ENCODE measurements around the gene FPGS. TPM values are rescaled to one million over a fixed set of nuclear protein-coding genes. Genes with fewer than 3 reads are reported as not detected.

The FPGS gene
- total RNA-seq, 1 donor from 2014 or later = 55.4 TPM

- ATAC-seq = no peak
- H3K27me3 ChIP-seq (ENCODE audit: low read depth) = no peaks in the 10 kb centered on the region
- peaks cover 88% of the 10 kb centered on the region for H3K4me1 ChIP-seq
- intact Hi-C loops (cut with DNase I) = no loop called here
- H3K27ac ChIP-seq = peak overlapping the region; percentile 64
- H3K4me3 ChIP-seq = no peak overlapping the region
- no peaks in the 10 kb centered on the region for H3K9me3 ChIP-seq
- no peaks in the 10 kb centered on the region for H3K36me3 ChIP-seq
- TF ChIP-seq, protein P1, sequence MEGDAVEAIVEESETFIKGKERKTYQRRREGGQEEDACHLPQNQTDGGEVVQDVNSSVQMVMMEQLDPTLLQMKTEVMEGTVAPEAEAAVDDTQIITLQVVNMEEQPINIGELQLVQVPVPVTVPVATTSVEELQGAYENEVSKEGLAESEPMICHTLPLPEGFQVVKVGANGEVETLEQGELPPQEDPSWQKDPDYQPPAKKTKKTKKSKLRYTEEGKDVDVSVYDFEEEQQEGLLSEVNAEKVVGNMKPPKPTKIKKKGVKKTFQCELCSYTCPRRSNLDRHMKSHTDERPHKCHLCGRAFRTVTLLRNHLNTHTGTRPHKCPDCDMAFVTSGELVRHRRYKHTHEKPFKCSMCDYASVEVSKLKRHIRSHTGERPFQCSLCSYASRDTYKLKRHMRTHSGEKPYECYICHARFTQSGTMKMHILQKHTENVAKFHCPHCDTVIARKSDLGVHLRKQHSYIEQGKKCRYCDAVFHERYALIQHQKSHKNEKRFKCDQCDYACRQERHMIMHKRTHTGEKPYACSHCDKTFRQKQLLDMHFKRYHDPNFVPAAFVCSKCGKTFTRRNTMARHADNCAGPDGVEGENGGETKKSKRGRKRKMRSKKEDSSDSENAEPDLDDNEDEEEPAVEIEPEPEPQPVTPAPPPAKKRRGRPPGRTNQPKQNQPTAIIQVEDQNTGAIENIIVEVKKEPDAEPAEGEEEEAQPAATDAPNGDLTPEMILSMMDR (IDR thresholded peaks at IDR 0.05) = no peak
- no peak for DNase-seq
Observed at GRCh38 chr9:127858041-127858512, 55.4 kb downstream of the FPGS start.

DNA sequence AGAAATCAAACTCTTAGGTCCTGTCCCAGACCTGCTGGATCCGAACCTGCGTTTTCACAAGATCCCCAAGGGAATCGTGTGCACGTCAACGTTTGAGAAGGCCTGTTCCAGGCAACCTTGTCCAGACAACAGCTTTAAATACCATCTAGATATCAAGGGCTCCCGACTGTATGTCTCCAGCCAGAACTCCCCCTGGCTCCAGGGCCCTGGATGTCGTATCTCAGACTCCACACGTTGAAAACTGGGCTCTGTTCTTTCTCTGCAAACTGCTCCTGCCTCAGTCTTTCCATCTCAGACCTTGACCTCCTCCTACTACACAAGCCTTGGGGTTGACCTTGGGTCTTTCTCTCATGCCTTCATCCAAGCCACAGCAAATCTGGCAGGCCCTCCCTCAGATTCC, 57.6 kb downstream of the FPGS start:
- H3K4me1 ChIP-seq = peaks cover 93% of the 10 kb centered on the region
- peak overlapping the region; percentile 6 for H3K27ac ChIP-seq
- no peak for DNase-seq
- no peaks in the 10 kb centered on the region for H3K27me3 ChIP-seq (ENCODE audit: low read depth)
- TF ChIP-seq, protein P1 (IDR thresholded peaks at IDR 0.05) = no peak
- intact Hi-C loops (cut with DNase I) = no loop called here
- no peaks in the 10 kb centered on the region for H3K9me3 ChIP-seq
- ATAC-seq = no peak
- H3K4me3 ChIP-seq = no peak overlapping the region
- no peaks in the 10 kb centered on the region for H3K36me3 ChIP-seq

GRCh38 chr9:127860779-127861178, 58.1 kb downstream of the FPGS start:
- ATAC-seq (no peak), DNase-seq (no peak)
- TF ChIP-seq, protein P1 (IDR thresholded peaks at IDR 0.05) = no peak
- Histone ChIP-seq H3K36me3 (no peaks in the 10 kb centered on the region), H3K27me3 (ENCODE audit: low read depth) (no peaks in the 10 kb centered on the region), H3K4me1 (peaks cover 90% of the 10 kb centered on the region), H3K4me3 (no peak overlapping the region), H3K27ac (peak overlapping the region; percentile 6), H3K9me3 (no peaks in the 10 kb centered on the region)
- intact Hi-C loops (cut with DNase I) = no loop called here

DNA sequence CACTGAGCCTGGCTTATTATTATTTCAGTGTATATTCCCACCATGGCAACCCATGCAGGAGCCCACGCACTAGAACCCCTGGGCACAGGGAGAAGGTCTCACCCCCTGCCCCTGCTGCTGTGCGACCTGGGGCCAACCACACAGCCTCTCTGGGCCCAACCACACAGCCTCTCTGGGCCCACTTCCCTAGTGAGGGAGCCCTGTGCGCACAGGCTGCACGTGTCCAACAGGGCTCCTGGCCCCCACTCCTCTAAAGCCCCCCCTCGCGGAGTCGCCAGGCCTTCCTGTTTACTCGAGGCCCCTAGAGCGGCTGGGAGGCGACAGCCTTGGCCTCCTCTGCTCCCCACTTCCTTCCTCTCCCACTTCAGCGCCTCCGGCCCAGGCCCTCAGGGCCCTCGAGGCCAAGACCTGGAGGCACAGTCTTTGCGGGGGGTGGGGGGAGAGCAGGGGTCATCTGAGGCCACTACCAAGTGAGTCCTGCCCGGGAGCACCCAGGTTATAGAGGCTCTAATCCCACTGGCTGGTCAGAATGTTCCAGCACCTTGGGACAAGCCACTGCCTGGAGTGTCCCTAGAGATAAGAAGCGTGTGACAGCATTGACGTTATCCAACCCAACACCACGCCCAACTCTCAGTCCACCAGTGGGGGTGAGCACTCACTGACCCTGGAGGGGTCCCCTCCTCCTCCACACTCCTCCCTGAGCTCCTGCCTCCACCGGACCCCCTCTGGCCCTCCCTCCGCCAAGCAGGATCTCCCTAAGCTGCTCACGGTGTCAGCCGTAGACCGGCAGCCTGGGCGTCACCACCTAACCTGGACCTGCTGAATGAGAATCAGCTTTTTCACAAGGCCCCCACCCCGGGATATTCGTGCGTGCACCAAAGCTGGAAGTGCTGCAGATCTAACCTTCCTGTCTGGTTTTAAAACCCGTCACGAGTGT, 59.7 kb downstream of the FPGS start:
- peak; percentile 88 to 93 for ATAC-seq
- intact Hi-C loops (cut with DNase I) = no loop called here
- no peaks in the 10 kb centered on the region for H3K27me3 ChIP-seq (ENCODE audit: low read depth)
- peaks cover 83% of the 10 kb centered on the region for H3K4me1 ChIP-seq
- DNase-seq = peak; percentile 92
- peaks cover 1% of the 10 kb centered on the region for H3K36me3 ChIP-seq
- peak overlapping the region; percentile 14 for H3K4me3 ChIP-seq
- peak overlapping the region; percentile 85 for H3K27ac ChIP-seq
- TF ChIP-seq, protein P1 (IDR thresholded peaks at IDR 0.05) = no peak
- H3K9me3 ChIP-seq = no peaks in the 10 kb centered on the region

- DNase-seq = no peak
- Histone ChIP-seq H3K4me1 (peaks cover 83% of the 10 kb centered on the region), H3K27ac (peak overlapping the region; percentile 85)
Observed at GRCh38 chr9:127863191-127863621, 60.5 kb downstream of the FPGS start.

More at GRCh38 chr9:127863191-127863621, 60.5 kb downstream of the FPGS start:
- H3K9me3 ChIP-seq = no peaks in the 10 kb centered on the region
- intact Hi-C loops (cut with DNase I) = no loop called here
- peaks cover 10% of the 10 kb centered on the region for H3K36me3 ChIP-seq
- H3K27me3 ChIP-seq (ENCODE audit: low read depth) = no peaks in the 10 kb centered on the region
- no peak overlapping the region for H3K4me3 ChIP-seq
- TF ChIP-seq, protein P1 (IDR thresholded peaks at IDR 0.05) = no peak
- no peak for ATAC-seq

Small RNA genes lying within 50 kb of the gene (microRNA-seq; reads per million reads assigned to microRNA genes)
- gene MIR2861 (ENCODE audit: borderline number of aligned reads) (not detected), gene MIR3960 (ENCODE audit: borderline number of aligned reads) (not detected)

Other genes with a start within 250 kb of the FPGS start
- gene STXBP1, start 190.6 kb upstream of the FPGS start, total RNA-seq = 88.6 TPM
- 25.9 TPM for gene CFAP157, start 95.9 kb upstream of the FPGS start, total RNA-seq
- 9.1 TPM for gene PTRH1, start 87.2 kb upstream of the FPGS start, total RNA-seq
- gene TTC16, start 86.8 kb upstream of the FPGS start, total RNA-seq = 1.3 TPM
- gene TOR2A, start 67.6 kb upstream of the FPGS start, total RNA-seq = 16.5 TPM
- 59.4 TPM for gene SH2D3C, start 24.2 kb upstream of the FPGS start, total RNA-seq
- 96.2 TPM for gene CDK9, start 16.8 kb upstream of the FPGS start, total RNA-seq
- gene ENG, start 51.8 kb downstream of the FPGS start, total RNA-seq = 323 TPM
- gene AK1, start 74.8 kb downstream of the FPGS start, total RNA-seq = 185 TPM
- 82.0 TPM for gene ST6GALNAC6, start 96.7 kb downstream of the FPGS start, total RNA-seq
- 45.6 TPM for gene ST6GALNAC4, start 114.2 kb downstream of the FPGS start, total RNA-seq
- 11.5 TPM for gene PIP5KL1, start 127.9 kb downstream of the FPGS start, total RNA-seq
- gene DPM2, start 135.0 kb downstream of the FPGS start, total RNA-seq = 33.7 TPM
- 36.0 TPM for gene EEIG1, start 178.1 kb downstream of the FPGS start, total RNA-seq